ENCODE measurements around the gene GBP3.
"Not testable (repeated sequence)": the region's sequence is repeated elsewhere in the genome, so short reads cannot be mapped to it uniquely, and the experiment has no call there.

GBP3 gene

DNA sequence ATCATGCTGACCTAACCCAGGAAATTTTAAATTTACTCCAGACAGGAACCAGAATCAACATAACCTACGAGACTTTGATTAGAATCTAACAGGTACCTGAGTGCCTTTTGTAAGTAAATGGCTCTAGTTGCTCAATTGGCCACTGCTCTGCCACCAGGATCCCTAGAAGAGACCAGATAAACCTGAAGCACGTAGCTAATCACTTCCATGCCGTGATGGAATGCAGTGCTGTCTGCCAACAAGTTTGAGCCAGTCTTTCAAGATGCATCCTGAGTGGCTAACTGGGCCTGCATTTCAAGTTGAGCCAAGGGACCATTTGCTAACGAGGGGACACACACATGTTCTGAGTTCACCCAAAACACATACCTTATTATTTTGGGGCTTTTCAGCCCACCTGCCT is 26.5 kb upstream of the GBP3 start:
- H3K4me3 Mint-ChIP-seq, DNase-seq, H3K4me1 Mint-ChIP-seq, H3K27me3 Mint-ChIP-seq, H3K27ac Mint-ChIP-seq, H3K9me3 Mint-ChIP-seq, CTCF ChIA-PET: not testable (repeated sequence)
- H3K36me3 Mint-ChIP-seq, result peaks cover 54% of the 10 kb centered on the region

DNA sequence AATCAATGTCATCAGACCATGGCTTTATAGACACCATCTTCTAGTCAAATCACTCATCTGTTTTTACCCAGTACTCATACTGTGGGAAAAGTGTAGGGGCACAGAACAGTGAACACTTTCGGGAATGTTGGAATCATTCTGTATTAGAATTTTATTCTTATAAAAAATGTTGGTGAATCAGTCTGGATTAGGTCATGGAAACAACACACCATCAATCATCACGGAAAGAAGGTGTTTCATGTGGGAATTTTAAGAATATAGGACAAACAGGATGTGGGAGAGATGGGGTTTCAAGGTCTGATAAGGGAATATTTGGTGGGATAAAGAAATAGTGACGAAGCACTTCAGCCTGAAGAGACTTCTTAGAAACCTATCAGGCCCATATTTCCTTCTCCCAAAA is 25.1 kb upstream of the GBP3 start:
- Mint-ChIP-seq H3K4me3 (no peak overlapping the region), H3K4me1 (no peaks in the 10 kb centered on the region), H3K9me3 (peaks cover 4% of the 10 kb centered on the region), H3K27ac (no peak overlapping the region), H3K36me3 (peaks cover 52% of the 10 kb centered on the region), H3K27me3 (no peaks in the 10 kb centered on the region)
- CTCF ChIA-PET, result no interaction called here
- DNase-seq, result no peak

DNA sequence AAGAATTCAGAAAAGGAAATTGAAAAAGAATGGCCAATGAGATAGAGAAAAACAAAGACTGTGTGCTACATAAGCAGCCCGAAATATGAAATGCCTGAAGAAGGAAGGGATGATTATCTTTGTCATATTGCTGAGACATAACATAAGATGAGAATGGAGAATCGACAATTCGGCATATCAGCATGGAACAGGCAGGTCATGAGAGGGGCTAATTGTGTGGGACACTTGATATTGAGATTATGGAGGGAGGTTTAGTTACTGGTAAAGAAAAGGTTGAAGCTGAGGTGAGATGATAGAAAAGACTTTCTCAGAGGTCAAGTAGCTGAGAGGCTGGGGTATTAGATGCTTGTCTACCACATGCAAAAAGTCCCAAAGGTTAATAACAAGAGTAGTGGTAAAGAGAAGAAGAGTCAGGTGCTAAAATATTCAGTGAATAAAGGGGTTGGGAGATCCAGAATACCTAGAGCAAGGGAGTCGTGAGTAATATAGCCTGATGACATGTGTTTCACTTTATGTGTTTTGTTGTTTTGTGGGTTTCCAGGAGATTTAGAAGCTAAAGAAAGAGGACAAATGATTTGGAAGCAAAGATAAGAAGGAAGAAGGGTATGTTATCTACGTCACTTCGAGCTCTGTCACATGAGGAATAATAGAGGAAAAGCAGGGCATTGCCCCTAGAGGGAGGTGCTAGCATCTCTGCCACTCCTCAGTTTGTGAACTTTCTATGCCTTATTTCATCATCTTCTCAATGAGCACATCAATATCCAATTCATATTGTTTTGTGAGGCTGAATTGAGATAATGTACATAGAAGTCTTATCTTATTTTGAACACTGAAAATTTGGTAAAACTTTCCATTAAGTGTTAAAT is 23.9 kb upstream of the GBP3 start:
- H3K4me3 Mint-ChIP-seq, H3K27ac Mint-ChIP-seq, DNase-seq, H3K27me3 Mint-ChIP-seq, H3K4me1 Mint-ChIP-seq, H3K9me3 Mint-ChIP-seq: not testable (repeated sequence)
- H3K36me3 Mint-ChIP-seq, result peaks cover 50% of the 10 kb centered on the region
- CTCF ChIA-PET, result interaction anchor here (0.7 to 0.9 kb wide), 2 partner anchors 16 to 17 kb away, joined by 3 to 4 read pairs; no protein-coding TSS in a partner anchor

DNA sequence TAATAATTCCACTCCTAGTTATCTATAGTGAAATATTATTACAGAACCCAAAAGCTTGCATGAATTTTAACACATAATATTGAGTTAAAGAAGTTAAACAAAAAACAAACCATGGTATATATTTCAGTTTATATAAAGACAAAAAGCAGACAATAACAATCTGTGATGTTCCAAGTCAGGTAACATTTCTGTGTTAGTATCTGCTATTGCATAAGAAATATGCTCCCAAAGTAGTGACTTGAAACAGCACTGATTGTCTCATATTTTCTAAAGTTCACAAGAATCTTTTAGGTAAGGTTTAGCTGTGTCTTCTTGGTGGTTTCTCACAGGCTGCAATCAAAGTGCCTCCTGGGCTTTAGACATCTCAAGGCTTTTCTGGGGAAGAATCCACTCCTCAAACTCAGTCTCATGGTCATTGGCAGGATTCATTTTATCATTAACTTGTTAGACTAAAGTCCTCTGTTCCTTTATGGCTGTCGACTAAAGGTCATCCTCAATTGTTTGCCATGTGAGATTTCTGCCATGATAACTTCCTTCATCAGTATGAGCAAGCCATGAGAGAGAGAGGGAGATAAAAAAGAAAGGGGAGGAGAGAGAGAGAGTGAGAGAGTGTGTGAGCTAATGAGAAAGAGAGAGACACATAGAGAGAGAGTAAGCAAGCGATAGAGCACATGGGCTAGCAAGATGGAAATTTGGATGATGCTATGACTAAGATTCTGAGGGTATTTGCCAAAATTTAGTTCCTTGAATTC is 22.5 kb upstream of the GBP3 start:
- H3K27ac Mint-ChIP-seq, result no peak overlapping the region
- no peak overlapping the region for H3K4me3 Mint-ChIP-seq
- no peak for DNase-seq
- peaks cover 45% of the 10 kb centered on the region for H3K36me3 Mint-ChIP-seq
- peaks cover 13% of the 10 kb centered on the region for H3K4me1 Mint-ChIP-seq
- CTCF ChIA-PET, result interaction anchor here (0.8 kb wide), 1 partner anchor 24 kb away, joined by 3 read pairs; no protein-coding TSS in a partner anchor
- H3K27me3 Mint-ChIP-seq, result peaks cover 1% of the 10 kb centered on the region
- peaks cover 11% of the 10 kb centered on the region for H3K9me3 Mint-ChIP-seq

DNA sequence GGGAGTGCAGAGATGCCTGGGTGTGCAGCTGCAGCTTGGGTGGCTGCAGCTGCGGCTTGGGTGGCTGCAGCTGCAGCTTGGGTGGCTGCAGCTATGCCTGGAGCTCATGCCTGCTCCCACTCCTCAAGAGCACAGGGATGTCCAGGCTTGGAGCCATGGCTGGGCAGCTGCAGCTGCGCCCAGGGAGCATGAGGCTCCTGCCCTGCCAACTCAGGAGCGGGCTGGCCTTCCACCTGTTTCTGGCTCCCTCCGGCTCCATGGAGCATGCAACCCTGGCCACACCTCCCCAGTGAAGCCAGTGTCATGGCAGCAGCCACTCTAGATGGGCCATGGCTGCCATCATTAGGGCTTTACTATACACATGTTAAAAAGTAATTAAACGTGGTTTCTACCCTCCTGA is 21.3 kb upstream of the GBP3 start:
- DNase-seq, result no peak
- peaks cover 11% of the 10 kb centered on the region for H3K9me3 Mint-ChIP-seq
- H3K27me3 Mint-ChIP-seq, result peaks cover 11% of the 10 kb centered on the region
- peaks cover 19% of the 10 kb centered on the region for H3K4me1 Mint-ChIP-seq
- H3K4me3 Mint-ChIP-seq, result no peak overlapping the region
- peaks cover 40% of the 10 kb centered on the region for H3K36me3 Mint-ChIP-seq
- no peak overlapping the region for H3K27ac Mint-ChIP-seq
- CTCF ChIA-PET, result no interaction called here

DNA sequence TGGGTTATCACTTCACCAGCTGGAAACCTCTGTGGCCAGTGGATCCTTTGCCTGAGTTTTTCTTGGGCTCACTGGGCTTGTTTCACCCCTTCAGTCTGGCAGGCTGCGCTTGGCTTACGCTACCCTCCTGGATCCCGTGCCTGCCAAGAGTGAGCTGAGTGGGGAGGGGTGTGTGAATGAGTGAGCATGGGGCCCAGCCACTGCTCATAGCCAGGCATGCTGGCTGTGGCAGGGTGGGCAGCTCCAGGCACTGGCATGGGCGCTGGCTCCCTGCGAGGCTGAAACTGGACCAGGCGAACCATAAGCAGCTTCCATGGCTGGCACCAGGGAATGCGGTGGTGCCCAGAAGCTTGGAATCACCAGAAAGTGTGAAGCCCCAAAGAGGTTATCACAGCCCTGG is 19.8 kb upstream of the GBP3 start:
- H3K27ac Mint-ChIP-seq, result no peak overlapping the region
- peaks cover 19% of the 10 kb centered on the region for H3K4me1 Mint-ChIP-seq
- peaks cover 27% of the 10 kb centered on the region for H3K36me3 Mint-ChIP-seq
- H3K4me3 Mint-ChIP-seq, result no peak overlapping the region
- no peak for DNase-seq
- peaks cover 11% of the 10 kb centered on the region for H3K9me3 Mint-ChIP-seq
- peaks cover 12% of the 10 kb centered on the region for H3K27me3 Mint-ChIP-seq
- CTCF ChIA-PET, result no interaction called here

DNA sequence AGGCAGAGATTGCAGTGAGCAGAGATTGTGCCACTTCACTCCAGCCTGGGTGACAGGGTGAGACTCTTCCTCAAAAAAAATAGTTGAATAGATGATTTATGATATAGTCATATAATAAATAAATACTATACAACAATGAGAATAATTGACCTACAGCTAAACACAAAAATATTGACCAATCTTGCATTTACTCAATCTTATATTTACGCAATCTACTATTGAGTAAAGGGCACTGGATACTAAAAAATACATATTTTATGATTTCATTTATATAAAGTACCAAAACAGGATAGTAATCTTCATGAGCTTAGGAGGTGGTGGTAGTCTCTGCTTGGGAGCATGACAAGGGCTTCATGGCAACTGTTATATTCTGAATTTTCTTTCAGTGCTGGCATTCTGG is 19.1 kb upstream of the GBP3 start:
- CTCF ChIA-PET, result interaction anchor here (0.9 kb wide), 1 partner anchor 20 kb away, joined by 4 read pairs; no protein-coding TSS in a partner anchor

DNA sequence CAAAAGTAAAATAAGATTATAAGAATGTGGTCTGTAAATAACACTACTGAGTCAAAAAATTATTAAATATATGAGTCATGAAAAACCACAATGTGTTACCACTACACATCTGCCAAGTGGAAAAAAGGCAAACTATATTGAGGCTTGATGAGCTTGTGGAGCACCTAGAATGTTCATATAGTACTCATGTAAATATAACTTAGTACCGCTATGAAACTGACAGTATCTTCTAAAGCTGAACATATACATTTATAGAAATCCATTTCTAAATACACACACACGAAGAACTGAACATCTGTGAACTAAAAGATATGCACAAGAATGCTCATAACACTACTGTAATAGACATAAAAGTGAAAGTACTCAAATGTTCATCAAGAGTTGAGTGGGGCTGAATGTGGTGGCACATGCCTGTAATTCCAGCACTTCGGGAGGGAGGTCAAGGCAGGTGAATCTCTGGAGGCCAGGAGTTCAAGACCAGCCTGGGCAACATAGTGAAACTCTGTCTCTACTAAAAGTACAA is 18.5 kb upstream of the GBP3 start:
- H3K4me3 Mint-ChIP-seq, result no peak overlapping the region
- CTCF ChIA-PET, result interaction anchor here (0.9 to 1.7 kb wide), 2 partner anchors 19 to 20 kb away, joined by 4 read pairs; partner anchors contain the start of gene GBP3
- H3K9me3 Mint-ChIP-seq, result peaks cover 11% of the 10 kb centered on the region
- peaks cover 12% of the 10 kb centered on the region for H3K27me3 Mint-ChIP-seq
- no peak overlapping the region for H3K27ac Mint-ChIP-seq
- DNase-seq, result no peak
- peaks cover 31% of the 10 kb centered on the region for H3K36me3 Mint-ChIP-seq
- peaks cover 19% of the 10 kb centered on the region for H3K4me1 Mint-ChIP-seq

More for the DNA sequence above, 19.1 kb upstream of the GBP3 start:
- H3K4me1 Mint-ChIP-seq, result peaks cover 19% of the 10 kb centered on the region
- no peak overlapping the region for H3K27ac Mint-ChIP-seq
- H3K36me3 Mint-ChIP-seq, result peaks cover 31% of the 10 kb centered on the region
- peaks cover 11% of the 10 kb centered on the region for H3K9me3 Mint-ChIP-seq
- DNase-seq, result no peak
- no peak overlapping the region for H3K4me3 Mint-ChIP-seq
- peaks cover 12% of the 10 kb centered on the region for H3K27me3 Mint-ChIP-seq

DNA sequence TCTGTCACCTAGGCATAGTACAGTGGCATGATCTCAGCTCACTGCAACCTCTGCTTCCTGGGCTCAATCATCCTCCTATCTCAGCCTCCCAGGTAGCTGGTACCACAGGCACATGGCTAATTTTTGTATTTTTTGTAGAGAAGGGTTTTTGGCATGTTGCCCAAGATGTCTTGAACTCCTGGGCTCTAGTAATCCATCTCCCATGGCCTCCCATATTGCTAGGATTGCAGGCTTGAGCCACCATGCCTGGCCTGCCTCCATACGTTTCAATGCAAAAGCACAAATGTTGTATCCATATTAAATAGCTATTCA is 17.6 kb upstream of the GBP3 start:
- H3K9me3 Mint-ChIP-seq, result peaks cover 11% of the 10 kb centered on the region
- DNase-seq, result no peak
- H3K36me3 Mint-ChIP-seq, result peaks cover 31% of the 10 kb centered on the region
- H3K4me1 Mint-ChIP-seq, result peaks cover 19% of the 10 kb centered on the region
- H3K27ac Mint-ChIP-seq, result no peak overlapping the region
- CTCF ChIA-PET, result interaction anchor here (1.7 kb wide), 1 partner anchor 18 kb away, joined by 4 read pairs; the partner anchor contains the start of gene GBP3
- no peak overlapping the region for H3K4me3 Mint-ChIP-seq
- H3K27me3 Mint-ChIP-seq, result peaks cover 12% of the 10 kb centered on the region

DNA sequence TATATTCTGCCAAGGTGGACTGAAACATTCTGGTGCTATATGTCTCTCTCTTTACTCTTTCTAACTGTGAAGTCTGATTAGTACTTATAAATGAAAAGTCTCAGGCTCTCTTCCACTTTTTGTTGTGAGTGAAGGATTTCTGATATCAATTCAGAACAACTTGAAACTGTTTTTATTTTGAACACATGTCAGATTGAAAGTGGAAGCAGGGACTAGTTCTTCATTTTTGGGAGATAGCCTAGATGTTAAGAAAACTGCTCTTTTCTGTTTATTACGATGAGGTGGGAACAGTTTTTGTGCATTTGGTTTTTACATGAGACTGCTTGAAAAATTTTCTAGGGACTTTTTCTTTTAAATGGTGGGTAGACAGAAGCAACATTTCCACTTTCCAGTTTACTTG is 14.5 kb upstream of the GBP3 start:
- Mint-ChIP-seq H3K36me3 (peaks cover 21% of the 10 kb centered on the region), H3K27me3 (peaks cover 16% of the 10 kb centered on the region), H3K4me3 (no peak overlapping the region), H3K9me3 (peaks cover 20% of the 10 kb centered on the region), H3K27ac (no peak overlapping the region), H3K4me1 (peaks cover 39% of the 10 kb centered on the region)
- CTCF ChIA-PET, result no interaction called here
- no peak for DNase-seq

DNA sequence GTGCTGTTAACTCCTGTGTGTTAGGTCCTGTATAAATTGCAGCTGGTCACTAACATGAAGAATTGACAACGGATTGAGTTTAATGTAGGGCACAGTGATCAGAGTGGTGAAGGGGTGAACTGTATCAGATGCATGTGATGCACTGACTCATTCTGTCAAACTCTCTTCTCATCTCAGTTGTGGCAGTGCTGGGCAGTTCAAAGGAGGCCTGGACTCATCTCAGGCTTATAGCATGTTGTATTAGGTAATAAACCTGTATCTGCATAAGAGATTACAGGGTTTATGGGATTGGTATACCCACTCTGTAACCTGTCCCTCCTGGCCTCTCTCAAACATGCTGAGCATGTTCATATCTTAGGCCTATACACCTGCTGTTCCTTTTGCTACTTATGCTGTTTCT is 12.4 kb upstream of the GBP3 start:
- CTCF ChIA-PET, result no interaction called here
- Mint-ChIP-seq H3K36me3 (peaks cover 36% of the 10 kb centered on the region), H3K27me3 (peaks cover 14% of the 10 kb centered on the region), H3K4me1 (peaks cover 34% of the 10 kb centered on the region), H3K4me3 (no peak overlapping the region), H3K27ac (no peak overlapping the region), H3K9me3 (peaks cover 32% of the 10 kb centered on the region)
- DNase-seq, result no peak

DNA sequence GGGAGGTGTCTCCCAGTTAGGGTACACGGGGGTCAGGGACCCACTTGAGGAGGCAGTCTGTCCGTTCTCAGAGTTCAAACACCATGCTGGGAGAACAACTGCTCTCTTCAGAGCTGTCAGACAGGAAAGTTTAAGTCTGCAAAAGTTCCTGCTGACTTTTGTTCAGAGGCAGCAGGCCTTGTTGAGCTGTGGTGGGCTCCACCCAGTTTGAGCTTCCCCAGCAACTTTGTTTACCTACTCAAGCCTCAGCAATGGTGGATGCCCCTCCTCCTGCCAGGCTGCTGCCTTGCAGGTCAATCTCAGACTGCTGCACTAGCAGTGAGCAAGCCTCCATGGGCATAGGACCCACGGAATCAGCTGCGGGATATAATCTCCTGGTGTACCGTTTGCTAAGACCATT is 11.3 kb upstream of the GBP3 start:
- H3K4me3 Mint-ChIP-seq, H3K27me3 Mint-ChIP-seq, CTCF ChIA-PET: not testable (repeated sequence)
- peaks cover 34% of the 10 kb centered on the region for H3K9me3 Mint-ChIP-seq
- H3K36me3 Mint-ChIP-seq, result peaks cover 36% of the 10 kb centered on the region
- DNase-seq, result peak; percentile 41
- H3K4me1 Mint-ChIP-seq, result peaks cover 40% of the 10 kb centered on the region
- H3K27ac Mint-ChIP-seq, result peak overlapping the region; percentile 37

DNA sequence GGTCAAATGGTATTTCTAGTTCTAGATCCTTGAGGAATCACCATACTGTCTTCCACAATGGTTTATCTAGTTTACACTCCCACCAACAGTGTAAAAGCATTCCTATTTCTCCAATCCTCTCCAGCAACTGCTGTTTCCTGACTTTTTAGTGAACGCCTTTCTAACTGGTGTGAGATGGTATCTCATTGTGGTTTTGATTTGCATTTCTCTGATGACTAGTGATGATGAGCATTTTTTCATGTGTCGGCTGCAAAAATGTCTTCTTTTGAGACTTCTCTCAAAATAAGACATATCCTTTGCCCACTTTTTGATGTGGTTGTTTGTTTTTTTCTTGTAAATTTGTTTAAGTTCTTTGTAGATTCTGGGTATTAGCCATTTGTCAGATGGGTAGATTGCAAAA is 6.4 kb upstream of the GBP3 start:
- DNase-seq, H3K27me3 Mint-ChIP-seq, CTCF ChIA-PET, H3K4me3 Mint-ChIP-seq: not testable (repeated sequence)
- peaks cover 37% of the 10 kb centered on the region for H3K4me1 Mint-ChIP-seq
- H3K9me3 Mint-ChIP-seq, result peaks cover 45% of the 10 kb centered on the region
- peaks cover 48% of the 10 kb centered on the region for H3K36me3 Mint-ChIP-seq
- H3K27ac Mint-ChIP-seq, result peak overlapping the region; percentile 43

DNA sequence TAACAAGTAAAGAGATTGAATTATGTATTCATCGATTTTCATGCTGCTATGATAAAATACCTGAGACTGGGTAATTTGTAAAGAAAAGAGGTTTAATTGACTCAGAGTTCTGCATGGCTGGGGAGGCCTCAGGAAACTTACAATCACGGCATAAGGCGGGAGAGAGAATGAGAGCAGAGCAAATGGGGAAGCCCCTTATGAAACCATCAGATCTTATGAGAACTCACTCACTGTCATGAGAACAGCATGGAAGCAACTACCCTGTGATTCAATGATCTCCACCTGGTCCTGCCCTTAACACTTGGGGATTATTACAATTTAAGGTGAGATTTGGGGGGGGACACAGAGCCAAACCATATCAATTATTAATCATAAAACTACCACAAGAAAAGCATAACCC is 3.3 kb upstream of the GBP3 start:
- CTCF ChIA-PET, result no interaction called here
- H3K9me3 Mint-ChIP-seq, result peaks cover 27% of the 10 kb centered on the region
- H3K36me3 Mint-ChIP-seq, result peaks cover 43% of the 10 kb centered on the region
- no peaks in the 10 kb centered on the region for H3K27me3 Mint-ChIP-seq
- H3K27ac Mint-ChIP-seq, result peak overlapping the region; percentile 58
- H3K4me3 Mint-ChIP-seq, result no peak overlapping the region
- no peak for DNase-seq
- H3K4me1 Mint-ChIP-seq, result peaks cover 40% of the 10 kb centered on the region

Data from activated naive CD4-positive, alpha-beta T cell treated with anti-CD3 and anti-CD28 coated beads, Interleukin-2, amount 10 ng/mL, durations not matched to agents 7 days and 5 days (primary cell).